GM18873 (cell line): ENCODE results near the gene NPR3.
A peak's percentile ranks its signal among the peaks of the same experiment; 100 is the strongest.

Experiments used
- ATAC-seq: cut with Tn5 transposase; IDR thresholded peaks from one replicate; pipeline ENCODE4 v1.9.1; 2021; ENCODE audit warnings: mild to moderate bottlenecking, moderate library complexity, moderate number of reproducible peaks; ENCODE audit not compliant: unreplicated experiment, low FRiP score

NPR3 gene

DNA sequence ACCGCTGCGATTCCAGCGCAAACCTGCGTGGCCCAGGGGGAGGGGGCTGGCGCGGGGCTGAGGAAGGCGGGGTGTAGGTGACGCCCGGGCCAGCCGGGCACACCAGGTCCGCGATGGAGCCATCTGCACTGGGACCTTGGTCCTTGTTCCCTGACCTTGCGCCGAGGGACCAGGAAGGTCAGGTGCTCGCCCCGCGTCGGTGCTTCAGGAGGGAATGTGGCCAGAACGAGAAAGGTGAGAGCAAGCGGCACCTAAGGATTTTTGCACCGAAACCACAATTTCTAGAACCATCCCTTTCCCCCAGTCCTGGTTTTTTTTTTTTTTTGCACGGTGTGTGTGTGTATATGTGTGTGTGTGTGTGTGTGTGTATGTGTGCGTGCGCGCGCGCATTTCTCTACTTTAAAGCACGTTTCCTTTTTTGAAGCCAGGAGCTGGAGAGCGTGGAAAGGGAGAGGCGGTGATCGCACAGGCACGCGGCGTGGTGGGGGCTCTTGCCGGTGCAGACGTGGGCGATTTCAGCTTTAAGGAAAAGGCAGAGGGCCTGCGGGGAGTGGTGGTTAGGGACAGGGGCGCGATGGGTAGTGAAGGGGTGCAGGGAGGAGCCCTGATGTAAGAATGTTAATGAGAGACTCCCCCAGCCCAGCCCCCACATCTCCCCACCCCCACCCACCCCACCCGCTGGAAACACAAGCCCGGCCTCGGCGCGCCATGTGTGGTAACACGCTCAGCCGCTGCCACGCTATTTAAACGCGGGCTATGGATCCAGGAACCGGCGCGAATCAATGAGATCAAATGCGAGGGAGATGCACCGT lies at the start of gene NPR3:
Gene NPR3 (plus strand): TSS at position 772 of the 812 bp plus-strand sequence. CDS start 456 bp downstream, outside the sequence.
- no peak for ATAC-seq

GRCh38 chr5:32664523-32664922 lies 46.6 kb upstream of the NPR3 start:
- no peak for ATAC-seq

DNA sequence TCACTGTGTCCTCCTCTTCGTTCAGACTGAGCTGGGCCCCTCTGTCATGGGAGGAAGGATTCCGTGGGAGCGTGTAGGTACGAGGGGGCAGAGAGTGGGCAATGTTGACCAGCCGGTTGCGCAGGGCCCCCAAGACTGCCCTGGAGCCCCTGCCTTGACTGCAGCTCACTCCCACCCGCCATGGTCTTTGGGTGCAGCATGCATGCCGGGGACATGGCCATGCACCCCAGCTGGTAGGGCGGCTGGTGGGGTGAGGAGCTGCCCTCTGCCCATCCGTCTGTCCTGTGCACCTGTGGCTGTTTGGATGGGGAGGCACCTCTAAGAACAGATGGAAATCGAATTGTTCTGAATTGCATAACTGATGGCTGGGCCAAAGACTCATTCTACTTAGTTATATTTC lies 42.6 kb upstream of the NPR3 start:
- no peak for ATAC-seq

DNA sequence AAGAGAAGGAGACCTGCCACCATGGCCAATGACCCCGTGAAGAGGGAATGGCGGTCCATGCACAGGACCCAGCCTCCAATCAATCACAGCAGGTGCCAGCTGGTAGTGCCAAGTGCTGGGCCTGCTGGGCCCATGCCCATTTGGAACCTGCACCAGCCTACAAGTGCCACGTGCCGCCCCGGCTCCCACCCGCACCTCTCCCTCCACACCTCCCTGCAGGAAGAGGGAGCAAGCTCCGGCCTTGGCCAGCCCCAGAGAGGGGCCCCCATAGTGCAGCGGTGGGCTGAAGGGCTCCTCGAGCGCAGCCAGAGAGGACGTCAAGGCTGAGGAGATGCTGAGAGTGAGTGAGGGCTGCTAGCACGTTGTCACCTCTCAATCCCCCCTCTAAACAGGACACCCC lies 37.8 kb upstream of the NPR3 start:
- ATAC-seq = no peak

- no peak for ATAC-seq
These were observed 34.1 kb upstream of the NPR3 start for GRCh38 chr5:32677023-32677422.

DNA sequence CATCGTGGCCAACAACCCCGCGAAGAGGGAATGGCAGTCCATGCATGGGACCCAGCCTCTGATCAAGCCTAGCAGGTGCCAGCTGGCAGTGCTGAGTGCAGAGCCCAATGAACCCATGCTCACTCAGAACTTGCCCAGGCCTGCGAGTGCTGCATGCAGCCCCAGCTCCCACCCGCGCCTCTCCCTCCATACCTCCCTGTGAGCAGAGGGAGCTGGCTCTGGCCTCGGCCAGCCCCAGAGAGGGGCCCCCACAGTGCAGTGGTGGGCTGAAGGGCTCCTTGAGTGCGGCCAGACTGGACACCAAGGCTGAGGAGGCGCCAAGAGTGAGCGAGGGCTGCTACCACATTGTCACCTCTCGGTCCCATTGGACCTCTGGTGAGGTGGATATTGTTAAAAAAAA lies 32.6 kb upstream of the NPR3 start:
- ATAC-seq = no peak

- ATAC-seq = no peak
These were observed 31.9 kb upstream of the NPR3 start for GRCh38 chr5:32679218-32679617.

DNA sequence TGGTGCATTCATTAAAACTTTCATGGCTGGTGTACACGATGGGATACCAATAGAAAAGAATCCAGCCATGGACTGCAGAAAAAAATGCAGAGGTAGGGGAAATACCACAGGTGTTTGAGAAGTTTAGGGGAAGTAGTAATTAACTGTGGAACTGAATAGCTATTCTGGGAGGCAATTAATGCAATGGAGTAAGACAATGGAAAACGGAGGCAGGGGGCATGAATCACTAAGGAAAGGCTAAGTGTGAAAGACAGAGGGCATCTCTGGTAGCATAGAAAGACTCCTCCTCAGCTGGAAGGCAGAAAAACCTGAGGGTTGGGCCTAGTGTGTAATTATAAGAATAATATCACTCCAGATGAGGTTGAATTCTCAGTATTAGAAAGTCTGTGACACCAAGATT lies 30.9 kb upstream of the NPR3 start:
- ATAC-seq = no peak

DNA sequence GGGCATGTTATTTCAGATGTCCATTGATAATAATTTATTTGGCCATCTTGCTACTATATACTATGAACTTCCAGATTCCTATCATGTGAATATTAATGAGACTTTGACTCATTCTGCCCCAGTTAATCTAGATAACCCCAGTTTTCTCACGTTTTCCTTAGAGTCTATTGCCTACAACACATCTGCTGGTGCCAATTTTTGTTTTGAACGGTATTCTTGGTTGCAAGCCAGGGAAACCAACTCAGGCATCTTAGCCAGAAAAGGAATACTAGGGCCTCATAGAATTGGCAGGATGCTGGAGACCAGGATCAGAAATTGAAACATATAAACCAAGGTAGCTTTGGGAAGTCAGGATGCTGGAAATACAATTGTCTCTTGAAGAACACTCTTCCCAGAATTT lies 28.0 kb upstream of the NPR3 start:
- ATAC-seq = no peak

DNA sequence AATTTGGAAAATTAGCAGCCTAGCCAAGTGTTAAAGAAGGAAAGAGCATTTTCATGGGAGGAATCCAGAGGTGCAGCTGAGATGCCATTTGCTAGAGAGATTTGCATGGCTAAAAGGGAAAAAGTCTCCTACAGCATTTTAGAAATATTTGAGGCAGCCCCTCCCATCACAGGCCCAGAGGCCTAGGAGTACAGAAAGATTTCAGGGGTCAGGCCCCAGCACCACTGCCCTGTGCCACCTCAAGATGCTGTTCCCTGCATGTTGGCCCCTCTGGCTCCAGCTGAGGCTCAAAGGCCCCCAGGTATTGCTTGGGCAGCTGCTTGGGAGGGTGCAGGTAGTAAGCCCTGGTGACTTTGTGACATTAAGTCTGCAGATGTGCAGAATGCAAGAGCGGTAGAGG lies 26.9 kb upstream of the NPR3 start:
- no peak for ATAC-seq

- no peak for ATAC-seq
These were observed 24.2 kb upstream of the NPR3 start for GRCh38 chr5:32686799-32687498.

GRCh38 chr5:32687499-32687831 lies 23.7 kb upstream of the NPR3 start:
- no peak for ATAC-seq

- ATAC-seq = no peak
These were observed 21.0 kb upstream of the NPR3 start for GRCh38 chr5:32690153-32690552.

GRCh38 chr5:32690666-32691065 lies 20.5 kb upstream of the NPR3 start:
- ATAC-seq = no peak

DNA sequence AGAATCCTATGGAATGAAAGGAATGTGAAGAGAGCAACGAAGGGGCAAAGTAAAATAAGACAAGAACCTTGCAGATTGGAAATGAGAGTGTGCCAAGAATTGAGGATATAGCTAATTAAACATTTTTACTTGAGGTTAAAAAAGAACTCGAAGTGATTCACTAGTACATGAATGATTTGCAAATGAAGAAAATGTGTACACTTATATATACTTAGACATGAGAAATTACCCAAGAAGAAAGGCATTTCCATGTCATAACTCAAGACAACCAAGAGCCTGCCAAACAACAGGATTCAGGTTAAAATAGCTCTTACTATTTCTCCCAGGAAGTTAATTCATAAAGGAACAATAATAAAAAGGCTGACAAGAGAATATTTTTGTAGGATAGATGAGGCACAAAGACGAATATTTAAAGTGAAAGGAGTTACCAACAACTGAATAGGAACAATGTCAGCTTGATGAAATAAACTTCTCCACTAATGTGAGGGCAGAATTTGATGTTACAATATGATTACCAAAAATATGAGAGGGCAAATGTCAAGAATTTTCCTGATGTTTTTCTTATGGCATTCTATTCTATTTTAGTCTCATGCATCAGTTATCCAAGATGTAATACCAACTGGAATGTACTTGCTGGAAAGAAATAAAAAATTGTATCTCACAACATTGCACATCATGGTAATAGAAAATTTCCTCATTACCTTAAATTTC lies 18.9 kb upstream of the NPR3 start:
- no peak for ATAC-seq

DNA sequence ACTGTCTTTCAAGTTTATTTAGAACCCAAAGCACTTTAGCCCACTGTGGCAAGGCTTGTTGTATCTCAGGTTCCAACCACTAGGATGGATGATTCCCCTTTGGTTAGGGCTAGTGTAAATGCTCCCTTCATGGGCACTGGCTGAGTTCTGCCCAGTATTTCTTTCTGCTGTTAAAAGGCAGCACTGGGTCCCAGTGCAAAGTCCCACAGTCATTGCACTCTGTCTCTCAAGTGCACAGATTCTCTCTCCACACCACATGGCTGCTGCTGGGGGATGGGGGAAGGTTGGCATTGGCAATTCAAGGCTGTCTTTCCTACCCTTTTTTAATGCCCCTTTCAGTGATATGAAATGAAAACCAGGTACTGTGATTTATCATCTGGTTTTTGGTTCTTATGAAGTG lies 7.2 kb upstream of the NPR3 start:
- ATAC-seq = no peak

- ATAC-seq = no peak
These were observed 3.6 kb upstream of the NPR3 start for GRCh38 chr5:32707418-32707997.

GRCh38 chr5:32708949-32709348 lies 2.2 kb upstream of the NPR3 start:
- ATAC-seq = no peak

DNA sequence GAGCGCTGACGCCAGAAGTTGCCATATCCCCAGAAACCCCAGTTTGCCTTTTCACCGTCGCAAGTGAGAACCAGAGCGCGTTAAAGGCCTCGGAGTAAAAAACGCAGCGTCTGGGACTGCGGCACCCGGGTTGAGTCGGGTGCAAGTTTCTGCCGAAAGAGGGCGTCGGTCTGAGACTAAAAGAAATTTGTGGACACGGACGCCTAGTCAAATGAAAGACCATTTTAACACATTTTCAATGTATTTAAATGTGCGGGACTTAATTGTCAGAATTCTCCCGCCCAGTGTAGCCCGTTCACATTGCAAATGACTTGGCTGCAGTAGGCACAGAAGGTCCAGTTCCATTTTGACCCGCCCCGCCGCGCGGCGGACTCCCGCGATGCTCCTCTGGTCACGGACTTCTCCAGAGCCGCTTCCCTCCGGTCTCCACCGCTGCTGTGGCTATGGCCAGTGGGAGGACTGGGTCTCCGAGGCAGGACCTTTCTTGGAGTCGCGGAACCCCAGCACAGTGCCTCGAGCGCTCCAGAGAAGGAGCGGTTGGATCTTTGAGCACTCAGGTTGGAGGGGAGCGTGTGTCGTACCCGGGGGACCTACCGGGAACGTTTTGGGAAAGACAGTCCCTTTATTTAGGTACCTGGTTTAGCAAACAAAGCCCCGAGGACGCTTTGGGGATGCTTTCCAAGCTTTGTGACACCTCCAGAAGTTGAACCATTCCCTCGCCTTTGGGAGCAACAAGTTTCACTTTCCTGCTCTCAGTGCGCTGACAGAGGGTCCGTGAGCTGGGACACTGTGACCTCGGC lies 1.2 kb upstream of the NPR3 start:
- peak; percentile 46 for ATAC-seq

DNA sequence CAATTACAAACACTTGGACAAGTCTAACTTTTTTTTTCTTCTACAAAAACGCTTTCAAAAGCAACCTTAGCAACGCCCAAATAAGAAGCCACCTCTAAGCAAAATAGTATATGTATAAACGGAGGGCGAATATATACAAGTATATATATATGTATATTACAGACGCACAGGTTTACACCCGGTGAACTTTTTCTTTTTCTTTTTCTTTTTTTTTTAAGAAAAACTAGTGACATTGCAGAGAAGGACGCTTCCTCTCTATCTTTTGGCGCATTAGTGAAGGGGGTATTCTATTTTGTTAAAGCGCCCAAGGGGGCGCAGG lies 200 bp downstream of the NPR3 start:
- no peak for ATAC-seq
